Testis (tissue), 2 donors: ENCODE data around the gene THOC6.

Experiments
- POLR2A ChIP-seq: fragments of 450-650 bp; IDR thresholded peaks from one replicate; pipeline ENCODE4 v1.6.1; 2017; ENCODE audit warnings: antibody characterized with exemption, mild to moderate bottlenecking, moderate library complexity
- TF ChIP-seq, protein P1 (sequence below), 3 experiments: fragments of 450-650 bp in 2 of 3; fragments of 200-600 bp in 1 of 3; sonication (generic) in 1 of 3; IDR thresholded peaks; one replicate each; pipeline ENCODE4 v1.5.1; 2016 to 2019; ENCODE audit warnings: antibody characterized with exemption in 3 of 3, mild to moderate bottlenecking in 2 of 3, moderate library complexity in 1 of 3

DNA sequence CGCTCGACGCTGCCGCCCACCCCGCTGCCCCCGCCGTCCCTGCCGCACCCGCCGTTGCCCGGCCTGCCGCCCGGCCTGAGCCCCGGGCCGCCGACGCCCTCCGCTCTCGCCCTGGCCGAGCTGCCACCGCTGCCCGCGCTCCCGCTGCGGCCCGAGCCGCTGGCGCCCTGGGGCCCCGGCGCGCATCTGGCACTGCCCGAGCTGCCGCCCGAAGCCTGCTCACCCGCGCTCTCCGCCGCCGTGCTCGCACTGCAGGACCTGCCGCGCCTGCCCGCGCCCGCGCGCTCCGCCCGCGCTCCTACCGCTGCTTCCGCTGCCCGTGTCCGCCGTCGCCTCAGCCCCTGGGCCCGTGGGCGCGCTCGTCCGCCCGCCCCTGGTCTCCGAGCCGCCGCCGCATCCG, 19.5 kb upstream of the THOC6 start:
- TF ChIP-seq, protein P1, sequence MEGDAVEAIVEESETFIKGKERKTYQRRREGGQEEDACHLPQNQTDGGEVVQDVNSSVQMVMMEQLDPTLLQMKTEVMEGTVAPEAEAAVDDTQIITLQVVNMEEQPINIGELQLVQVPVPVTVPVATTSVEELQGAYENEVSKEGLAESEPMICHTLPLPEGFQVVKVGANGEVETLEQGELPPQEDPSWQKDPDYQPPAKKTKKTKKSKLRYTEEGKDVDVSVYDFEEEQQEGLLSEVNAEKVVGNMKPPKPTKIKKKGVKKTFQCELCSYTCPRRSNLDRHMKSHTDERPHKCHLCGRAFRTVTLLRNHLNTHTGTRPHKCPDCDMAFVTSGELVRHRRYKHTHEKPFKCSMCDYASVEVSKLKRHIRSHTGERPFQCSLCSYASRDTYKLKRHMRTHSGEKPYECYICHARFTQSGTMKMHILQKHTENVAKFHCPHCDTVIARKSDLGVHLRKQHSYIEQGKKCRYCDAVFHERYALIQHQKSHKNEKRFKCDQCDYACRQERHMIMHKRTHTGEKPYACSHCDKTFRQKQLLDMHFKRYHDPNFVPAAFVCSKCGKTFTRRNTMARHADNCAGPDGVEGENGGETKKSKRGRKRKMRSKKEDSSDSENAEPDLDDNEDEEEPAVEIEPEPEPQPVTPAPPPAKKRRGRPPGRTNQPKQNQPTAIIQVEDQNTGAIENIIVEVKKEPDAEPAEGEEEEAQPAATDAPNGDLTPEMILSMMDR (IDR thresholded peaks at IDR 0.05): no peak
- TF ChIP-seq POLR2A: no peak
